Keratinocyte (primary cell): ENCODE data around the gene USP10. TPM values are rescaled to one million over a fixed set of nuclear protein-coding genes. Genes with fewer than 3 reads are reported as not detected.

Experiments used
- DNase-seq: peaks from one replicate; pipeline ENCODE4 v3.0.0-alpha.2; 2011; ENCODE audit warnings: low read depth, missing footprints, low spot score
- FAIRE-seq: peaks from 2 replicates; lab custom pipeline; 2011; peaks lifted over from hg19 to GRCh38; lab: Jason Lieb, UNC
- H2AFZ ChIP-seq: 2 replicates; pipeline ENCODE4 v1.6.0; 2012; ENCODE audit warnings: low read length, control low read depth, inconsistent platforms; ENCODE audit not compliant: control insufficient read depth
- H3K27ac ChIP-seq: 2 replicates; pipeline ENCODE4 v1.5.1; 2011; ENCODE audit warnings: low read length; ENCODE audit not compliant: control insufficient read depth, insufficient read depth
- H3K27me3 ChIP-seq: 3 replicates; pipeline ENCODE4 v1.6.0; 2011; ENCODE audit warnings: low read length; ENCODE audit not compliant: control insufficient read depth, insufficient read depth; ENCODE audit errors: extremely low read depth
- H3K36me3 ChIP-seq, 2 experiments: 2 replicates in 1 of 2; 3 replicates in 1 of 2; pipeline ENCODE4 v1.5.1; 2011; ENCODE audit warnings: low read length in 2 of 2, mild to moderate bottlenecking in 1 of 2; ENCODE audit not compliant: control insufficient read depth in 2 of 2, insufficient read depth in 2 of 2; ENCODE audit errors: extremely low read depth in 1 of 2
- H3K4me1 ChIP-seq: 3 replicates; pipeline ENCODE4 v1.5.1; 2011; ENCODE audit warnings: low read length; ENCODE audit not compliant: control insufficient read depth, insufficient read depth; ENCODE audit errors: extremely low read depth
- H3K4me2 ChIP-seq: 3 replicates; pipeline ENCODE4 v1.6.0; 2011; ENCODE audit warnings: low read depth, low read length; ENCODE audit not compliant: control insufficient read depth, insufficient read depth; ENCODE audit errors: extremely low read depth
- H3K4me3 ChIP-seq, 3 experiments: fragments of 200-600 bp in 1 of 3; sonication (generic) in 1 of 3; 2 replicates in 2 of 3; 3 replicates in 1 of 3; pipeline ENCODE4 v1.5.1; 2011 to 2016; ENCODE audit warnings: low read length in 3 of 3, mild to moderate bottlenecking in 3 of 3, control low read depth in 2 of 3, inconsistent platforms in 1 of 3, low read depth in 1 of 3, mixed read lengths in 1 of 3, mixed run types in 1 of 3, moderate library complexity in 1 of 3; ENCODE audit not compliant: control insufficient read depth in 2 of 3, insufficient read depth in 2 of 3; ENCODE audit errors: extremely low read depth in 1 of 3
- H3K79me2 ChIP-seq: 2 replicates; pipeline ENCODE4 v1.6.0; 2012; ENCODE audit warnings: low read length; ENCODE audit not compliant: control insufficient read depth, insufficient read depth
- H3K9ac ChIP-seq: 3 replicates; pipeline ENCODE4 v1.6.0; 2011; ENCODE audit warnings: low read length; ENCODE audit not compliant: control insufficient read depth, insufficient read depth; ENCODE audit errors: extremely low read depth
- H3K9me1 ChIP-seq: 3 replicates; pipeline ENCODE4 v1.6.0; 2011; ENCODE audit warnings: low read length; ENCODE audit not compliant: control insufficient read depth, insufficient read depth; ENCODE audit errors: extremely low read depth
- H3K9me3 ChIP-seq: 2 replicates; pipeline ENCODE4 v1.5.1; 2012; ENCODE audit warnings: low read depth, low read length; ENCODE audit not compliant: control insufficient read depth
- H4K20me1 ChIP-seq: 3 replicates; pipeline ENCODE4 v1.6.0; 2011; ENCODE audit warnings: low read length; ENCODE audit not compliant: control insufficient read depth, insufficient read depth; ENCODE audit errors: extremely low read depth
- CTCF ChIP-seq, 3 experiments: IDR thresholded peaks in 1 of 3; conservative IDR thresholded peaks in 1 of 3; optimal IDR thresholded peaks in 1 of 3; 2 replicates in 2 of 3; 3 replicates in 1 of 3; pipeline versions ENCODE3 to v1.5.1; 2011; ENCODE audit warnings: low read length in 3 of 3, mild to moderate bottlenecking in 3 of 3, moderate library complexity in 2 of 3, control low read depth in 1 of 3, inconsistent platforms in 1 of 3; ENCODE audit not compliant: insufficient read depth in 2 of 3; ENCODE audit errors: extremely low read depth in 1 of 3
- EZH2 ChIP-seq: IDR thresholded peaks from one replicate; pipeline ENCODE4 v1.6.1; 2012; ENCODE audit warnings: inconsistent platforms, mild to moderate bottlenecking, low read length, moderate library complexity
- dilution Hi-C: fragments of 300-500 bp; cut with MboI; formaldehyde crosslinking; loops from one replicate; pipeline ENCODE4 v1.7.0; 2020; ENCODE audit warnings: low sequenced_read_pairs; ENCODE audit not compliant: extremely low pct_ligation_motif_present
- polyA plus RNA-seq, 5 experiments: library from polyadenylated mRNA; depleted of rRNA in 3 of 5; stranded (reverse) in 3 of 5; stranded (forward) in 1 of 5; unstranded in 1 of 5; fragments of >200 nt; gene quantifications; 1 replicate in 1 of 5; 2 replicates in 3 of 5; 3 replicates in 1 of 5; pipeline versions ENCODE4 v1.2.1 to v1.2.3, GENCODE V29; 2011 to 2012; ENCODE audit warnings: missing spikeins in 2 of 5, low read depth in 1 of 5, low replicate concordance in 1 of 5

Gene USP10
- polyA plus RNA-seq, 1 donor (not counting 4 experiments of a cell fraction or from before 2014, with no cell fraction given), result 92.0 TPM

- Histone ChIP-seq H3K4me2 (no peak overlapping the region), H3K27me3 (peaks cover 51% of the 10 kb centered on the region), H3K4me3 (no peak overlapping the region), H3K36me3 (no peaks in the 10 kb centered on the region), H3K9me1 (no peaks in the 10 kb centered on the region), H4K20me1 (peaks cover 6% of the 10 kb centered on the region), H3K4me1 (peaks cover 15% of the 10 kb centered on the region), H2AFZ (no peak overlapping the region), H3K9ac (no peak overlapping the region), H3K79me2 (no peaks in the 10 kb centered on the region), H3K9me3 (no peaks in the 10 kb centered on the region), H3K27ac (no peak overlapping the region)
- DNase-seq (no peak), FAIRE-seq (no peak)
- dilution Hi-C loops, result no loop called here
- TF ChIP-seq EZH2 (no peak), CTCF (optimal IDR thresholded peaks at IDR 0.05 in 1 of 3, IDR thresholded peaks at IDR 0.05 in 1 of 3, conservative IDR thresholded peaks at IDR 0.05 in 1 of 3; ENCODE audit: extremely low read depth in 1 of 3, insufficient read depth in 2 of 3, low read length in 3 of 3) (no peak)
These were observed 116.7 kb downstream of the USP10 start for GRCh38 chr16:84816485-84816884.

GRCh38 chr16:84817206-84817605, 117.4 kb downstream of the USP10 start:
- Histone ChIP-seq H3K27ac (no peak overlapping the region), H3K4me3 (no peak overlapping the region), H3K36me3 (no peaks in the 10 kb centered on the region), H3K9ac (no peak overlapping the region), H2AFZ (no peak overlapping the region), H3K9me3 (no peaks in the 10 kb centered on the region), H3K4me1 (peaks cover 15% of the 10 kb centered on the region), H4K20me1 (peaks cover 6% of the 10 kb centered on the region), H3K9me1 (no peaks in the 10 kb centered on the region), H3K79me2 (no peaks in the 10 kb centered on the region), H3K27me3 (peaks cover 50% of the 10 kb centered on the region), H3K4me2 (no peak overlapping the region)
- FAIRE-seq (no peak), DNase-seq (no peak)
- TF ChIP-seq CTCF (optimal IDR thresholded peaks at IDR 0.05 in 1 of 3, IDR thresholded peaks at IDR 0.05 in 1 of 3, conservative IDR thresholded peaks at IDR 0.05 in 1 of 3; ENCODE audit: extremely low read depth in 1 of 3, insufficient read depth in 2 of 3, low read length in 3 of 3) (no peak), EZH2 (no peak)
- dilution Hi-C loops, result no loop called here
